Hematopoietic multipotent progenitor cell treated with erythropoietin and hydrocortisone succinate and interleukin-3 and kit ligand, for 17 days (in vitro differentiated cells): ENCODE measurements around the gene FFAR3.

Experiments used
- DNase-seq: peaks from one replicate; pipeline ENCODE4 v3.0.0-alpha.2; 2015; ENCODE audit warnings: low spot score

The FFAR3 gene

DNA sequence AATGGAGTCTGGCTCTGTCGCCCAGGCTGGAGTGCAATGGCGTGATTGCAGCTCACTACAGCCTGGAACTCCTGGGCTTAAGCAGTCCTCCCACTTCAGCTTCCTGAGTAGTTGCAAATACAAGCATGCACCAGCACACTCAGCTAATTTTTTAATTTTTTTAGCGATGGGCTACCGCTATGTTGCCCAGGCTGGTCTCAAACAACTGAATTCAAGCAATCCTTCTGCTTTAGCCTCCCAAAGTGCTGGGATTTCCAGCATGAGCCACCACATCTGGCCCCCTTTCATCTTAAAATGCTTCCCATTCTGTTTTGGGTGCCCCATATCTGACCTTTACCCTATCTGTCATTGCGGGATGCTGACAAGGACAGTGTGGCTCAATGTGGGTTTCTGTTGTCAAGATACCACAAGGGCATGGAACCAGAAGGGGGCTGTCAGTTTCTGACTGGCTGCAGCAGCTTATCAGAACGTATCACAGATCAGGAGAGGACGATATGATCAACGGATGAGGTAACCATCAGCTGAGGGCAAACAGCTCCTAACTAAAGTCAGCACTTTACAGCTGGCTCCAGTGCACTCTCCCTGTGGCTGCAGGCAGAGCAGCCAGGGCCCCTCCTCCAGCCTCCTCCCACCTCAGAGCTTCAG lies 45.0 kb downstream of the FFAR3 start:
- no peak for DNase-seq

DNA sequence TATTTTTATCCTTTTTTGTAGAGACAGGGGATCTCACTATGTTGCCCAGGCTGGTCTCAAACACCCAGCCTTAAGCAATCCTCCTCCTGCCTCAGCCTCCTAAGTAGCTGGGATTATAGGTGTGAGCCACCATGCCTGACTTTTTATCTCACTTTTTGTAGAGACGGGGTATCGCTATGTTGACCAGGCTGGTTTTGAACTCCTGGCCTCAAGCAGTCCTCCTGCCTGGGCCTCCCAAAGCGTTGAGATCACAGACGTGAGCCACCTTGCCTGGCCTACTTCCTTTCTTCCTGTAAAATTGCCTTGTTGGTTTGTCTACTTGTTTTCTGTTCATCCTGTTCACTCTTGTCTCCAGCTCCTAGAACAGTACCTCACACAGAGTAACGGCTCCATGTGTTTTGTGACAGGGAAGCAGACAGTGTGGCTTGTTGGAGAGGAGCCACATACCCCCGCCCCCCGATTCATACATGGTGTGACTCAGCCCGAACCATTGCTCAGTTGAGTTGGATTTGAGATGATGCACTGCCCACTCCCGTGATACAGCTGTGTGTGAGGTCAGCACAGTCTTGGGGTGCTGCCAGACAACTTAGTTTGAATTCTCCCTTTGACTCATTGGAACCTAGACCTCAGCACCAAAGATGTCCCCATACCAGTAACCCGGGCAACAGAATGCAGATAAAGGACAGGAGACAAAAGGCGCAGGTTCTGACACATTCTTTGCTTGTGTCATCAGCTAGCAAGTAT lies 46.8 kb downstream of the FFAR3 start:
- no peak for DNase-seq

DNA sequence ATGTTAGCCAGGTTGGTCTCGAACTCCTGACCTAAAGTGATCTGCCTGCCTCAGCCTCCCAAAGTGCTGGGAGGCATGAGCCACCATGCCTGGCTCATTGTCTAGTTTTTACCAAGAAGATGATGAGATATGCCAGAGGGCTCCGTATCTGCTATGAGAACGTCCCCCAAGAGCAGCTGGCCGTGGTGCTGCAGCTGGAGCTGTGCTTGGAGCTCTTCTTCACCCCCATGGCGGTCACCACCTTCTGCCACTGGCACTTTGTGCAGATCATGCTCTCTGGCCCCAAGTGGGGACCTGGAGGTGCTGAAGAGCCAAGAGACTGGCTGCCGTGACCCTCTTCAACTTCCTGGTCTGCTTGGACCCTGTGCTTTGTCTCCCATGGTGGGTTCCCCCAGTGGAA lies 49.4 kb downstream of the FFAR3 start:
- DNase-seq, result no peak

DNA sequence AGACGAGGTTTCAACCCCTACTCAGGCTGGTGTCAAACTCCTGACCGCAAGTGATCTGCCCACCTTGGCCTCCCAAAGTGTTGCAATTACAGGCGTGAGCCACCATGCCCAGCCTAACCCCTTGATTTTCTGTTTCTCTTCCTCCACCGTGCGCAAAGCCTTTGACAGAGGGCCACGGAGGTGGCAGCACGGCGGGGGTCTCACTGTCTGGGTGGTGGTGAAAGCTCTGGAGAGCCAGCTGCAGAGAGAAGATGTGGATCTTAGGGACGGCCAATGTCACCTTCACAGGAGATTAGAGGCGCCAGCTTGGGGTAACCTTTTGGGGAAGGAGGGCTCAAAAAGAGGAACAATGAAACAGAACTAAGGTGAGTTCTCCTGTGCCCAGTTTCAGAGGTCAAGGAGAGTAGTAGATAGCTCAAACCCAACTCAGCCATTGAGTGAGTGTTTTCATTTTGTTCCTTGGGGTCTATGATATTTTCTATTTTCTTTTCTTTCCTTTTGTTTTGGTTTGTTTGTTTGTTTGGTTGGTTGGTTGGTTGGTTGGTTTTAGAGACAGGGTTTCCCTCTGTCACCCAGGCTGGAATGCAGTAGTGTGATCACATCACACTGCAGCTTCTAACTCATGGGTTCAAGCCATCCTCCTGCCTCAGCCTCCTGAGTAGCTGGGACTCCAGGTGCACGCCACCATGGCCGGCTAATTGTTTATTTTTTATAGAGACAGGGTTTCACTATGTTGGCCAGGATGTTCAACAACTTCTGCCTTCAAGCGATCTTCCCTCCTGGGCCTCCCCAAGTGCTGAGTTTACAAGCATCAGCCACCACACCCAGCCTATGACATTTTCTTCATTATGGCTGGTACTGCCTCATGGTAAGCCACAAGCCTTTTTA lies 50.3 kb downstream of the FFAR3 start:
- no peak for DNase-seq

- no peak for DNase-seq
Measured at GRCh38 chr19:35409191-35409590, 50.9 kb downstream of the FFAR3 start.
